Activated CD4-positive, alpha-beta T cell treated with anti-CD3 and anti-CD28 coated beads for 4 hours (primary cell): ENCODE results near the gene PDGFB.
A peak's percentile ranks its signal among the peaks of the same experiment; 100 is the strongest.

ENCODE experiments used
- DNase-seq, 2 donors: peaks; one replicate each; pipeline ENCODE4 v3.0.0-alpha.2; 2020

The PDGFB gene

GRCh38 chr22:39253435-39254070, 8.8 kb upstream of the PDGFB start:
- peak; percentile 23 to 25 for DNase-seq

GRCh38 chr22:39252461-39253434, 8.0 kb upstream of the PDGFB start:
- DNase-seq = no peak

- DNase-seq = no peak
These were observed 7.1 kb upstream of the PDGFB start for GRCh38 chr22:39251762-39252460.

DNA sequence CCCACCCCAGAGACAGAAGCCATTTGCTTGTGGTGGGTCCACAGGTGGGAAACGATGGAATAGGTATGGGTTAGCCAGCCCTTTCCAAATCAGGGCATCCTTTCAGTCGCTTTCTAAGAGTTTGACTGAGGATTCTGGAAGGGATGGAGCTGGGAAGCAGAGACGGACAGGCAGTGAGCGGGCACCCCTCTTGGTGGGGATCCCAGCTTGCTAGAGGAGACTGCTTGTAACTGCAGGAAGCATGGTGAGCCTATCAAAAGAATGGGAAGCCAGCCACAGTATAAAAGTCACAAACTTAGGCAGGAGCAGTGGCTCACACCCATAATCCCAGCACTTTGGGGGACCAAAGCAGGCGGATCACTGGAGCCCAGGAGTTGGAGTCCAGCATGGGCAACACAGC, 6.1 kb upstream of the PDGFB start:
- no peak for DNase-seq

GRCh38 chr22:39250131-39250530, 5.3 kb upstream of the PDGFB start:
- DNase-seq = no peak

GRCh38 chr22:39249086-39249704, 4.4 kb upstream of the PDGFB start:
- DNase-seq = no peak

GRCh38 chr22:39248254-39248653, 3.5 kb upstream of the PDGFB start:
- DNase-seq = no peak

- DNase-seq = no peak
These were observed 2.6 kb upstream of the PDGFB start for GRCh38 chr22:39247361-39247760.

DNA sequence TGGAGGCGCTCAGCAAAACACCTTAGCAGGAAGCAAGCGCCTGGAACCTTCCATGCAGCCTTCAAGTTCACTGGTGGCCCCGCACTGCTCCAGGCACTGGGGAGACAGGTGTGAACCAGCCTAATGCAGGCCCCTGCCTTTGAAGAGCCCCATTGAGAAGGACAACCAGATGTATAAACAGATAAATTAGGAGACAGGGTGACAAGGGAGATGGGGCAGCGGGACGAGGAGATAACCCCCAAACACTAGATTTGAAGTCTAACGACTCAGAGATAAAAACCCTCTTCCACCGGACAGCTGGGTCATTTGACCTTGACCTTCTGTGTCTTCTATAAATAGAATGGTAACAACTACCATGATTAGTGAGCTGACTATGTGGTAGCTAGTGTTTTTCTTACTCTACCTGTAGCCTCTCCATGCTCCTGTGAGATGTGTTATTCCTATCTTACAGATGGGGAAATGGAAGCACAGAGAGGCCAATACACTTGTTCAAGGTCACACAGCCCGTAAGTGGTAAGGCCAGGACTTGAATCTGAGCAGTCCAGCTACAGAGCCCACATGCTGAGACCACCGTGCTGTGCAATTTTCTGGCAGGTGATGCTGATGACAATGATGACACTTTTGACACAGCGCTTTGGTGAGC, 2.0 kb upstream of the PDGFB start:
- DNase-seq = no peak

- DNase-seq = no peak
These were observed 1.4 kb upstream of the PDGFB start for GRCh38 chr22:39246217-39246616.

GRCh38 chr22:39245130-39246039, 603 bp upstream of the PDGFB start:
- no peak for DNase-seq

GRCh38 chr22:39244136-39244495, 666 bp downstream of the PDGFB start:
- no peak for DNase-seq

DNA sequence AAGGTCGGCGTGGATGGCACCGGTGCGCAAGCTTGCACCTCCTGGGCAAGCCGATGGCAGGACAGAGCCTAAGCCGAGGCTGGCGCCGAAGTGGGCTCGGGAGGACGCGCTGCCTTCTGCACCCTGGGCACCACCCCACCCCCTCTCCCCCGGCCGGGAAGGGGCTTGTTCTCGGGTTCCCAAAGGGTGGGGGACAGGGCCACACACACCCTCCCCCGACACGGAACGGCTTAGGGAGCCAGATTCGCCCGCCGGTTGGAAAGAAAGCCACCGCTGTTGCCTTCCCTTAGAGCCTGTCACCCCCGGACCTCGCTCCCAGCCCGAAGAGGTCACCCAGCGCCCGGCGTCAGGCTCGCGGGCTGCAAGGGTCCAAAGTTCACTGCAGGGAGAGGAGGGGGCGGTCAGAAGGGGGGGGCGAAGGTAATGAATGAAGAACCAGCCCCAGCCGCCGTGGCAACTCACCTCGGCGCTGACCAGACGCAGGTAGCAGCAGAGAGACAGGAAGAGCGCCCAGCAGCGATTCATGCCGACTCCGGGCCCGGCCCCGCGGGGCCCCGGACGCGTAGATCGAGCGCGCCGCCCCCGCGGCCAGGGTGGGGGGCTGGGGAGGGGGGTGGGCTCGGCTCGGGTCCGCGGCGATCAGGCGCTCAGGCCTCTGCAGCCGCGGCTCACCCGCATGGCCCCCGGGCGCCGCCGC, 1.2 kb downstream of the PDGFB start:
- DNase-seq = no peak

- peak; percentile 40 to 43 for DNase-seq
These were observed 2.0 kb downstream of the PDGFB start for GRCh38 chr22:39242595-39243438.

- peak; percentile 53 to 78 for DNase-seq
These were observed 2.8 kb downstream of the PDGFB start for GRCh38 chr22:39241794-39242594.

DNA sequence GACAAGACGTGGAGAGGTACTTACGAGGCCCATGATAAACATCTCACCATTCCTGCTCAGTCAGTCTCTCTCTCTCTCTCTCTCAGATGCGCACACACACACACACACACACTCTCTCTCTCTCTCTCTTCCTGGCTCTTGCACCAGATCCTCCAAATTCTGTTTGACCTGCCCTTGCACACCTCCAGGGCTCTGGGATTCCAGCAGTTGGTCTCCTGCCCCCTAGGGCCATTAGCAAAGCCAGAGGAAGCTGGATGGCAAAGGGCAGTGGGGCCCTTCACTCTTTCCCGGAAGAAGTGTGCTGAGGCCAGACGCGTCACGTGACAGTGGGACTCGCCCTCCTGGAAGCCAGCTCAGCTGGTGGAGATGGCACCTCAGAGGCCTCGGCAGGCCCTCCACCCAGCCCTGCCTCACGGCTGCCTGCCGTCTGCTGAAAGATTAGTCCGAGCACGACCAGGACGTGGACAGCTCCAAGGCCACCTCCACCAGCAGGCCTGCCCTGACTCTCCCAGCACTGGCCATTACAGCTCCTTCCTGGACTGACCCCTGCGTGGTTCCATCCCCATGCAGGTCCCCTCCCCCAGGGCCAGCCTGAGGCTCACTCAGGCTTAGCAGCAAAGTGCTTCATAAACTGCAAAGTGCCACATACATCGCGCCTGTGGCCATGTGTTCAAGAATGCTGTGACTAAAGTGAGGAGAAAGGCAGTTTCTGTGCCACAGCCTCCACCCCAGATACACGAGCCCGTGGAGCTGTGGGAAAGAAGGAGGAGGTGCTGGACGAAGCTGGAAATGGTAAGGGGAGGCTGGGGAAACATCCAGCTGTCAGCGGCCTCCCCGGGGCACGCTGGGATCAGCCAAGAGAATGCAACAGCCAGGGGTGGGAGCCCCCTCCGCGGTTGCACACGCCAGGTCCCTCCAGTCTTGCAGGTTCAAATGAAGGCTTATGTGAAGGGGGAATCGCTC, 3.7 kb downstream of the PDGFB start:
- peak; percentile 39 to 57 for DNase-seq

GRCh38 chr22:39239561-39240423, 5.0 kb downstream of the PDGFB start:
- peak in 1 of 2 donors; percentile 26 for DNase-seq
